Inflammatory macrophage treated with lipopolysaccharide for 1 hour (primary cell): Measurements from ENCODE around the gene ICA1.

Experiments
- DNase-seq, 2 donors: peaks; one replicate each; pipeline ENCODE4 v3.0.0-alpha.2; 2020 to 2022

Gene ICA1

DNA sequence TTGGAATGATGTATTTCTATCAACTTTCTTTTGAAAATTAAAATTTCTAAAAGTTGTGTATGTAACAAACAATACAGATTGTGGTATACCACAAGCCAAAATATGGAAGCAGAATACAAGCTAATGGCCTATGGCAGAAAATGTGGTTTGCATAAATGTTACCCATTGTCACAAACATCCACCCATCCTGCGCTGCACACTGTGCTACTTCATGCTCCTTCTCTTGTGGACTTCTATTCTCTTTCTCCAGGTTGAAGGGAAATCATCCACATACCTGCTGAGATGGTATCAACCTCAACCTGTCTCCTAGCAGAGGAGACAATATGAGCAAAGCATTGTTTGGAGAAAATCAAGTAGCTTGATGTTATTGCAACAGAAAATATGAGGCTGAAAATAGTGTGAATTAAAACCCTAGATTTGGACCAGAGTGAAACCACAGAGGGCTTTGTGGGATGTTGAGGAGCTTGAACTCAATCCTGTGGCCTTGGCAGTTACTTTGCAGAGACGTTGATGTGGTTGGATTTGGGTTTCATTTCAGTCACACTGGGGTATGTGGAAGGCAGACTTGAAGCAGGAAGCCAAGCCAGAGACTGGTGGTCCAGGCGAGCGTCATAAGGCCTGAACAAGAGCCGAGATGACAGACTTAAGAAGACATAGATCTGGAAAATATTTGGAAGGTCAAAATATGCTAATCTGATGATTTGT, 63.8 kb downstream of the ICA1 start:
- DNase-seq = no peak

DNA sequence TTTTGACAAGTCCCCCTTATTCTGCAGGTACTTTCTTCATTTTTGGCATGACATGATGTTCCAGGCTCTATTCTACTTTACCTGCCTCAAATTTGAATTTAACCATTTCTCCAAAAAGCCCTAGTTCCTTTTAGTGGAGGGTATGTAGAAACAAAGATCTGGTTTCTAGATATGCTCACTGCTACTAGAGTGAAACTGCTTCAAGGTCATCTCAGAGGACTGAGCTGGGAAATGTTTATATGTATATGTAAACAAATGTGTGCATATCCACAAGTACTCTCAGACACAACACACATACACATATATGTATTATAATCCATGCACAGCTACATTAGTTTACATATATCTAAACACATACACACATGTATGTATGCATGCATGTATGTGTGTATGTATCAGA, 69.1 kb downstream of the ICA1 start:
- DNase-seq = no peak

DNA sequence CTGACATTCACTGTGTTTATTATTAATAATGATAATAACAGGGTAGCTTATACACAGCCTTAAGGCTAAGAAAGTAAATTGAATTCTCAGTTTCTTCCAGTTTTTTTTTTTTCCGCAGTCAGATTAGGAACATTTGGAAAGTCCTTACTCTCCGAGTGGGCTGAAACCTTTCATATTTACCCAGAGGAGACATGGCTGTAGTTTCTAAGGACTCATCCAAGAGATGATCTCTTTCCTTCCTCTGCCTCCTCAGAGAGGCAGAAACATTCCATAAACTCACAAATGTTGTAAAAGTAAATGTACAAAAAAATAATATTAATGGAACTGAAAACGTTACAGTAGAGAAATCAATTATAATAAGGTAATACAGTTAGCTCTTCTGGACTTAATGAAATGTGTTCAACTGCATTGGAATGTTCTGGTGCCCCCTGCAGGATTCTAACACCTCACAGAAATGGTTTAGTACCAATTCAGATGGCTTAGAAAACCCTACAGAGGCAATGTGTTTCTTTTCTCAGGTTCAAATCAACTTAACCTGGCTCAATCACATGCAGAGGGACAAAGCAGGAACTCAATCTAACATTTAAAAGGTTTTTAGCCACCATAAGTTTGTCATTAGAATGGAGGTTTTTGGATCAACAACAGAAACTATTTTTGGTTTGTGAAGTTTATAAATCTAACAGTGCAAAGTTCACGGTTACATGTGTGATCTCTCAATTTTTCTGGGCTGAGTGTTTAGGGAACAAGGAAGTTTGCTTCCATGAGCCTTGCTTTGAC, 71.7 kb downstream of the ICA1 start:
- peak; percentile 27 to 78 for DNase-seq

DNA sequence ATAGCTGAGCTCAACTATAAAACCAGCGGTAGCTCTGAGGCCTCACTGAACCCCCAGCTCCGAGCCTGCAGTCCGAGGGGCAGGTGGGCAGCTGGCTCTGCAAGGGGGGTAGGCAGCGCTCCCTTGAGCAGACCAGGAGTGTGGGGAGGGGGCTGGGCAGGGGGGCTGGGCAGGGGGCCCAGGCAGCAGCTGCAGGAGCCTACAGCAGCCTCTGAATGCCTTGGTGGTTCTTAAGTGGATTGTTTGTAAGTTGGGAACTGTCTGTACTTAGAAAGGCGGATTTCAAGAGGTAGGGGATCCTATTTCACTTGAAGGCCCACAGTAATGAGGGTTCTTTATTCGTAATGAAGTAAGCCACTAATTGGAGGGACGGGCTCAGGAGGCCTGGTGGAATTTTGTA, 72.3 kb downstream of the ICA1 start:
- no peak for DNase-seq

DNA sequence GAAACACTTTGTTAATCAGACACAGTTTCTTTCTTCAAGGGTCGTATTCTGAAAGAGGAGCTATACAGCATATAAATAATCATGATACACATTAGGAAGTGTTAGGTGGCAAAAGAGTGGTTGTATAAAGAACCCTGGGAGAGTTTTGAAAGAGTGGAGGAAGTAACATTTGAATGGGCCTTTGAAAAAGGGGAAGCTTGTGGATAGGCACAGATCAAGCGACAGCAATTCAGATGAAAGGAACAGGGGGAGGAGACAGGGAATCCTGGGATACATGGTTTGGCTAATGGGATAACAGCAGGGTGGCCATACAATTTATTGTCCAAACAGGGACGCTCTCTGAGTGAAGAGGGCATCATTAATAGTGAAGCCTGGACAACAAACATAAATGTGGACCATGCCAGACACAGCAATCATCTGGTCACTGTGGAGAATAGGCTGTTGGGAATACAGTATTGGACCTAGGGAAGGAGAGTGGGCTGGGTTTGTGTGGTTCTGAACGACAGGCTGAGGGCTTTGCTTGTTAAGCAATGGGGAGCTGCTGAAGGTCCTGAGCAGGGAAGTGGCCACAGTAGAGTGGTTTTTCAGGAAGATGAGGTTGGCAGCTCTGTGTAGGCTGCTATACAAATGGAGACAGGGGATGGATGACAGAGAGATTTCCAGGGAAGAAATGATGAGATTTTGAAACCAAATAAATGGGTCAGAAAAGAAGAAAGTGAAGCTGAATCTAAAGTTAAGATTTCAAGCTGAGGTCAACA, 75.9 kb downstream of the ICA1 start:
- DNase-seq = peak in 1 of 2 donors; percentile 50

GRCh38 chr7:8184221-8184620, 77.7 kb downstream of the ICA1 start:
- DNase-seq = no peak

DNA sequence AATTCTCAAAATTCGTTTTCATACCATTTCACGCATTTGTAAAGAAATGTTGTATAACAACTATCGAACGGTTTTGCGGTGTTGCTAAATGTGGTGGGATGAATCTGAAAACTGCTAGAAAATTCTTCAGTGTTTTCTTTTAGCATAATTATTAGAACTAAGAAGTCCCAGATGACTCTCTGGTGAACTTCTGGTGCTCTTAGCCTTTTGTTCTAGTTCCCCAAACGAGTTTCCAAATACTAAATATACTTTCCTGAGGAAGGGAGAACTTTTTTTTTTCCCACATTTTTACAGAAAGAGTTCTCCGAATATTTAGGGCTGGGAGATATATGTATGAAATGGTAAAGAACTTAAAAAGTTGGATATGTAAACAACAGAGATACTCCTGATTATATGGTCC, 82.5 kb downstream of the ICA1 start:
- peak in 1 of 2 donors; percentile 35 for DNase-seq

DNA sequence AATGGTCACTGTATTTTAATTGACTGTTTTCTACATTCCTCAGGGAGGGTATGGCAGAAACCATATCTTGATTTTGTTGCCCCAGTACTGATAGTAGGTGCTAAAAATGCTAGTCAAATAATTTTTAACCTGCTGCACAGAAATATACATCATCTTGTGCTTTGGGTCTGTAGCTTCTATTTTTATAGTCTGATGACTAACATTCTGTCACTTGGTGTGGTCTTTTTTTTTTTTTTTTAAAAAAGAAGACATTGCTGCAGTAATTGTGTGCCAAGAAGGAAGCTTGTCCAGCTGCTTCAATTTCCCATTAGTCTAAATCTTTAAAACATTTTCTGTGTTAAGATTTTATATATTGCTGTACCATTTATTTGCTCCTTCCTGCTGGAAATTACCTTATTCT, 83.6 kb downstream of the ICA1 start:
- peak in 1 of 2 donors; percentile 42 for DNase-seq

DNA sequence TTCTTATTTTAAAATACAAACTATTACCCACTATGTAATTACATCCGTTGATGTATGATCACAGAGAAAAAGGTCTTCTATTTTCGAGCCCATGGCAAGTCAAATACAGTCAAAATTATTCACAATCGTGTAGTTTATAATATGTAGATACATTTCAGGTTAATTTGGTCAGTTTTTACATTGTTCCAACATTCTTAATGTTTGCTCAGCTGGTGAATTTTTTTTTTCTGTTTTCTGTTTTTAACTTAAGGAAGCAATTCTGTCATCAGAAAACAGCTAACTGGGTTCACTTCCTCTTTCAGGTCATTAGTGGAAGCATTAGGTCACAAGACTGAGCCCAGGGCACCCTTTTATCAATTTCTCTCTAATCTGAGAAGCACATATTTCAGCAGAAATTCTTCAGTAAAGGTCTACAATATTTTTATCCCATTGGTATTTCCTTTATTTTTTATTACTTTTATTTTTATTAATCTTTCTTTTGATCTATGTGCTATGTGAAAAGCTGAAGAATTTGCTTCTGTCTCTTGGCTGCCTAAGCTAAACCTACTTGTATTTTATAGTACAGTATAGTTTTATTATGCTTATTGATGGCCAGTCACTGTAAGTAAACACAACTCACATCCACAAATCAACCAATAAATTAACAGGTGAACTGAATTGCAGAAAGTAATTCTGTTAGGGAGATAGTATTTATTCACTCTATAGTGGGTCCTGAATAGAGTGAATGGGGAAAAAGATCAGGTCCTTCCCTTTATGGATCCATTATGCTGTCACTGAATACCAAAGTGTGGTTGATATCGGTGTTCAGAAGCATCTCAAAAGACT, 84.6 kb downstream of the ICA1 start:
- DNase-seq = peak; percentile 72 to 73

GRCh38 chr7:8176370-8177081, 85.4 kb downstream of the ICA1 start:
- DNase-seq = peak in 1 of 2 donors; percentile 46

GRCh38 chr7:8175929-8176369, 86.0 kb downstream of the ICA1 start:
- DNase-seq = no peak

GRCh38 chr7:8172372-8173354, 89.3 kb downstream of the ICA1 start:
- DNase-seq = no peak

DNA sequence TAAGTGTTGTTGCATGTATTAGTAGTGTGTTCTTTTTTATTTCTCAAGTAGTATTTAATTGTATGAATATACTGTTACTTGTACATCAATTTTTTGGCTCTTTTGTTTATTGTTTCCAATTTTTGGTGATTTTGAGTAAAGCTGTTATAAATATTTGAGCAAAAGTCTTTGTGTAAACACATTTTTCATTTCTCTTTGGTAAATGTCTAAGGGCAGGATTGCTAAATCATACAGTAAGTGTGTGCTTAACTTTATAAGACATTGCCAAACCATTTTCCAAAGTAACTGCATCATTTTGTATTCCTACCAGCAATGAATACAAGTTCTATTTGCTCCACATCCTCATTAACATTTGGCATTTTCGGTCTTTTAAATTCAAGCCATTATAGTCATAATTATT, 92.8 kb downstream of the ICA1 start:
- DNase-seq = no peak

DNA sequence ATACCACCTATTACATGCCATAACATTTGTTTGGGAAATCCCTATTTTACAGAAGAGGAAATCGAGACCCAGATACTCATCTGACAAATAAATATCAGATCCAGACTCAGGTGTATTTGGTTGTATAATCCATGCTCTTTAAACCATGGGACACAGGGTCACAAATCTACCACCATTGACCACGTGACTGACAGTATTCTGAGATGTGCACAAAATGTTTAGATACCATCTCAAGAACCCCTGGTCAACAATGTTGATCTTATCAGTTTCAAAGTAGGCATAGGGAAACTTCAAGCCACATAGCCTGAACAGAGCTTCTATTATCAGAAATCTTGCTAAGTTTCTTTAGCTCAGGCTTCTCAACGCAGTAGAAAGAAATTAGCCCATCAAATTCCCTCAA, 93.6 kb downstream of the ICA1 start:
- no peak for DNase-seq

DNA sequence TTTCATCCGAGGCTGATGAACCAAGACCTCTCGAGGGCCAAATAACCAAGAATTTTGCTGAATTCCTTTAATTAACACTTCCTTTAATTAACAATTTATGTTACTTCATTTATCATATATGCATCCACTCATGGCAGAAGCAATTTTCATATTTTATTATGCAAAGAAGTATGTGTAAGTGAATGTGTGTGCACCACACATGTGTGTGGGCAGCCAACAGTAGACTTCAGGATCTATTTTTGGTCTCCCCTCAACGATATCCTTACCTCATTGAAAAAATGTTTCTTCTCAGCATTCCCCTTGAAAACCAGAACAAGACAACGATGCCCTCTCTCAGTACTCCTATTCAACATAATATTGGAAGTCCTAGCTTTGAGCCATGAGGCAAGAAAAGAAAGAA, 96.8 kb downstream of the ICA1 start:
- no peak for DNase-seq

- no peak for DNase-seq
Measured at GRCh38 chr7:8162181-8162580, 99.8 kb downstream of the ICA1 start.

DNA sequence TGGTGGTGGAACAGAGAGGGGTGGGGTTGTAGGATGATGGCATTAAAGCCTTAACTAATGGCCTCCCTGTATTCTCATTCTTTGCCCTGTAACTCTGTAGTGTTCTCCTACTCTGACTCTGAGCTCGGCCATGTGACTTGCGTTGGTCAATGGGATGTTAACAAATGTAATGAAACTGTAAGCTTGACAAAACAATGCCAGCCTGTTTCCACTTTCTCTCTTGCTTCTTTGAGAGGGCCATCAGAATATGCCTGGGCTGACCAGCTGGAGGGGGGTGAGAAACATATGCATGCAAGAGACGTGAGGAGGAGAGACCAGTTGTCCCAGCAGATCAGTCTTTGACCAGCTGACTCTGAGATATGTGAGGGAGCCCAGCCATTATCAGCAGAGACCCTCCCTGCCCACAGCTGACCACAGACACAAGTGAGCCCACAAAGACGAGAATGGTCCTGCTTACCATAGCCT, 100.6 kb downstream of the ICA1 start:
- DNase-seq = no peak

DNA sequence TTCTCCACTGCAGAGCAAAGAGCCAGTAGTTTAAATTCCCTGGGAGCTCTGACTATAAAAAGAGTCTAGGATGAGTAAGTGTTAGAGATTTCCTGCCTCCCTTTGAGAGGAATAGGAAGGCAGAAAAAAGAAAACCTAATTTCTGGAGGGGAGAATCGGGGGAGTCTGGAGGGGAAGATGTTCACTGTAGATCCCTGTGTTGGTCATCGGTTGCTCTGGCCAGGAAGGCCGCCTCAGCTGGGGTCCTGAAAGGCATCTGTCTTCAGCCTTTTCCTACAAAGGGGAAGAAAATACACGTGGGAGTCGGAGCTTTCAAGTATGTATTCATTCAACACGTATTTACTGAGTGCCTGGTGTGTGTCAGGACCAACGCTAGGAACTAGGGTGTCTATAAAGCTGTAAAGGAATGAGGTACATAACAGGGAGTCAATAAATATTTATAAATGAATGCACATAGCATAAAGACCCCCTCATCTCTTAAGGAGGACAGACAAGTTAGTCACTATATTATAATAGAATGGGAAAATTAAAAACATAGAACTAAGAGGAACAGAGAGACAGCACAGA, 101.1 kb downstream of the ICA1 start:
- DNase-seq = no peak

DNA sequence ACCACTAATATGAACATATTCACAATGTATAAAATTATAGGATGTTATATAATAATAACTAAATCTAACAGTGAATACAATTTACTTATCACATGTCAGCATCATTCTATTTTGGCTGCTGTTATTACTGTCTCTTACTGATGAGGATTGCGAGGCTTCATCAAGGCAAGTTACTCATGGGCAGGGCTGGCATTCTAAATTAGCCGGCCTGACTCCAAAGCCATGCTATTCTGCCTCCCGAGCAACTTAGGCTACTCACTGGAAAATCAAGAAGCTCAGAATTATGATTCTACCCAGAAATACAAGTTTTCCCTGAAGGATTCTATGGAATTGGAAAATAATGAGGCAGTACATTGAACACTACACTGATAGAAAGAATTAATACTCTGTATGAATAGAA, 101.7 kb downstream of the ICA1 start:
- no peak for DNase-seq

DNA sequence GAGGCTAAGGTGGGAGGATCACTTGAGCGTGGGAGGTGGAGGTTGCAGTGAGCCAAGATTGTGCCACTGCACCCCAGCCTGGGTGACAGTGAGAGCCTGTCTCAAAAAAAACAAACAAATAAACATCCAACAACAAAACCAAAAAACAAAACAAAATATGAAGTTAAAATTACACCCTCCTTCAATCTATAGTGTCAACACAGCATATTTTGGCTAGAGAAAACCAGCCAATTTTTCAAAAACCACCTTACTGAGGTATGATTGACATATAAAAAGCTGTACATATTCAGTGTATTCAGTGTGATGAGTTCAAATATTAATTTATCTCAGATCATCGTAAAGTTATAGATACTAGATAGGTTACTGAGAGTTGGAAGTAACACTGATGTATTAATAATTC, 102.4 kb downstream of the ICA1 start:
- DNase-seq = no peak
